Caki2 (cell line): ENCODE measurements around the gene PAX6. TPM values are rescaled to one million over a fixed set of nuclear protein-coding genes. Genes with fewer than 3 reads are reported as not detected.

Source experiments
- DNase-seq: peaks from one replicate; pipeline ENCODE4 v3.0.0-alpha.2; 2015; ENCODE audit warnings: low read depth
- in situ Hi-C: cut with HindIII; loops from 2 replicates; pipeline ENCODE4 v1.10.0; 2016; ENCODE audit warnings: low sequenced_read_pairs, low pct_unique_long_range_greater_than_20kb, mixed read lengths
- total RNA-seq: library from RNA; depleted of rRNA; stranded (reverse); fragments of >200 nt; shearing (Covaris generic); gene quantifications from 2 replicates; pipeline ENCODE4 v1.2.3, GENCODE V29; 2014; ENCODE audit warnings: low replicate concordance

The PAX6 gene
- total RNA-seq, 1 experiment from 2014 or later = 0.27 TPM

DNA sequence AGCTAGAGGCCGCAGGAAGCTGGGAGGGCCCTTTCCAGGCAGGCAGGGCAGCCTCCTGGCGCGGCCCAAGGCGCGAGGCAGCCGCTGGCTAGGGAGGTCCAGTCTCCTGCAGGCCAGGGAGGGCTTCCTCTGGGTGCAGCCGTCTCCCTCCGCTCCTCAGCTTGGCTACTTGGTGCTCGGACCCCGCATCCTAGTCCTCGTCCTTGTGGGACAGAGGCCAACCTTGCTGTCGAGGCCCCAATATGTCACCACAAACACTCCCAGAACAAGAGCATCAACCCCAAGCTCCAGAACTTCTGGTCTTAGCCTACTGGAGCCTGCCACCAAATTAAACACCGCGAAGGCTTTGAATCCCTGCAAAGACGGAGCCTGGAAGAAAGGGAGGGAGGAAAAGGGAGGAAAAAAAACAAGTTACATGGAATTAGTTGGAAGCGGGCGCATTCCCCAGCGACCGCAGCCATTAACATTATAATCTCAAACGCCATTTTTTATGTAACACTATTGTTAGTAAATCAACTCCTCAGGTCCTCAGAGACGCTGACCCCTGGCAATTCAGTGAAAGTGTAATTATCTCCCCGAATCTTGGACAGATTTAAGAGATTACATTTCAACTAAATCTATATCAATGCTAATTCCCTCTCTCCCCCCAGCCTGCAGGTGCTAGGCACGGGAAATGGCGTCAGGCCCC is 12.7 kb upstream of the PAX6 start:
- in situ Hi-C loops = no loop called here
- DNase-seq = no peak

DNA sequence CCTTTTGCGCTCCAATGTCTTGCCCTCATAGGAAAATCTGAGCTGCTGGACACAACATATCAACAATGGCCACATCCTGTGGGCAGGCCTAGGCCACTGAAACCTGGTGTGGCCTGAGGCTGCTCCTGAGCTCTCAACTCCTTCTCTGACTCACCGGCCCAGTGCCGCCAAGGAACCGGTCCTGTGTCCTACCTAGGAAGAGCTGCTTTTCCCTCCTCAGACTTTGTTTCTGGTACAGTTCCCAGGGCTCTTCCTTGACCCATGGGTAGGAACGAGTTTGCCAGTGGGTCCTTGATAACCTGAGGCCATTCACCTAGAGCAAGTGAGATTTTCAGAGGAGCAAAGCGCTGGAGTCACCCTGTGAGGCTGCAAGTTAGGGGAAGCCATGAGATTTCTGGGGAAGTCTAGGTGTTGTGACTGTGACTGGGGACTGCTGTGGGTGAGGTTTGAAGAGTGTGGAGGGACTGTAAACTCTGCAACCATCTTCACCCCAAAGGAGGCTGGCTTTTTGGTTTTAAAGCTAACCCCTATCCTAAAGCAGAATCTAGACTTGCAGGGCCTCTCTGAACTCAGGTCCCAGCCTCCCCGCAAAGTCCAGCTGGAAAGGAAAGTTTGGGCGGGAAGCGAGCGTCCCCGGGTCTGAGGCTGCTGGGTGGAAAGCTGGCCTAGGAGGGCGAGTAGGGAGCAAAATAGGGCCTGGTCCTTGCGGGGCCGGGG is 12.0 kb upstream of the PAX6 start:
- in situ Hi-C loops = no loop called here
- DNase-seq = no peak

DNA sequence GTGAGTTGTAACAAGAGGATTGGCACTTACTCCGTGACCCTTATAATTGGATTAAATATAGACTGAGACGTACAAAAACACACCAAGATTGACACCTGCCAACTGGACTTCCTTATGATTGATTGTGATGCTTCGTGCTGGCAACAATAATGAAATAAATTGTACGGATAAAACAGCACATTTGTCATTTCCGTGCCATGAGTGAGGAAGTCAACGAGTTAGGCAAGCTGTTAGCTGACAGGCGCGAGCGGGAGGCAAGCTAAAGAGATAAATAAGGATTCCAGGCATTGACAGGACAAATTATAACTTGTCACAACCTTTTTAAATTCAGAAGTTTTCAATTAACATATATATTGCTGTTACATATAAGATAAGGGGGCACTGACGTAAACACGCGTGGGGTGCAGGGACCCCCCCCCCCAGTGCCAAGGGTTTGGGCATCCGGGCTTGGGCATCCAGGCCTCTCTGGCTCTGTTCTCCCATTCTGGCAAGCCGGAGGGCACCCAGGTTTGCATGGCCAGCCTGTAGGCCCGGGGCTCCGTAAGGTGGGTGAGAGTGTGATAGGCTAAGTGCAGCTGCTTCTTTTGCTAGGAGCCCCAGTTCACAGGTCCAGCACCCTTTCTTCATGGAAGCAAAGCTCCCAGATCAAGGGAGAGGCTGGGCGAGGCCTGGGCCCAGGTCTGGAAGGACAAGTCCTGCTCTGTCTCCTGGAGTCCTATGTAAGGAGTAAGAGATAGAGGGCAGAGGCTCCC is 11.2 kb upstream of the PAX6 start:
- DNase-seq = no peak
- in situ Hi-C loops = no loop called here

DNA sequence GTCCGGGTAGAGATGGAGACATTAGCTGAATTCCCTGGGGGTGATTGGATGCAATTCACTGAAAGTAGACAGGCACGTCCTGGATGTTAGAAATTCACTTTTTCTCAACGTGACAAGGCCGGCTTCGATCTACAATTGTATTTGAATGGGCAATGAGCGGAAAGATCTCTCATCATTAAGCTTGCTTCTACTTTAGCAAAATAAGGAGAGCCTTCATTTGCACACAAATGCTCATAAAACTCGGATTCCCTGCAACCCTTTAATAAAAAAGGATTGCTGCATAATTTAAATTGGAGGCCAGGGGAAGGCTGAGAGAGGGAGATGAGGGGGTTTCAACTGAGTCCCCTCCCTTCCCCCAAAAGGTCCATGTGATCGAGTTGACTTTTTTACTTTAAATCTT is 10.6 kb upstream of the PAX6 start:
- in situ Hi-C loops = no loop called here

DNA sequence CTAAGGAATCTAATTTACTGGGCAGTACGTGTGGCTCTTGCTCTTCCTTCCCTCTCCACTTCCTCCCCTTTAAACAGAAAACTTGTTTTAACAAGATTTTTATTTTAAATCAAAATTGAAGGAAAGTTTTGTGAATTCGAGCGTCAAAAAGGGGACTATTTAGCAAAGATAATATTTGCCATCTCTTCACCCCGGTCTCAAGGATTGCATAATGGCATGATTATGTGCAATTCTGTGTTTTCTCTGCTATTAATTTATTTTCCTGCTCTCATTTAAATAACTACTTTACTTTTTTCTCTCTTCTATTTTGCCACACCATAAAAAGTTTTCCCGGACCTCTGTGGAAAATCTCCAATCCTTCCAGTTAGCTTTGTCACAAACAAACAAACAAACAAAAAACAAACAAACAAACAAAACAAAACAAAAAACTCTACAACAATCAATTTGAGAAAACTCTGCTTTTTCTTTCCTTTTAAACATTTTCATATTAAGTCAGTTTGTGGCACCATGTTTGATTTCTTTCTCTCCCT is 10.2 kb upstream of the PAX6 start:
- in situ Hi-C loops = no loop called here
- no peak for DNase-seq

More for the DNA sequence above, 10.6 kb upstream of the PAX6 start:
- no peak for DNase-seq

DNA sequence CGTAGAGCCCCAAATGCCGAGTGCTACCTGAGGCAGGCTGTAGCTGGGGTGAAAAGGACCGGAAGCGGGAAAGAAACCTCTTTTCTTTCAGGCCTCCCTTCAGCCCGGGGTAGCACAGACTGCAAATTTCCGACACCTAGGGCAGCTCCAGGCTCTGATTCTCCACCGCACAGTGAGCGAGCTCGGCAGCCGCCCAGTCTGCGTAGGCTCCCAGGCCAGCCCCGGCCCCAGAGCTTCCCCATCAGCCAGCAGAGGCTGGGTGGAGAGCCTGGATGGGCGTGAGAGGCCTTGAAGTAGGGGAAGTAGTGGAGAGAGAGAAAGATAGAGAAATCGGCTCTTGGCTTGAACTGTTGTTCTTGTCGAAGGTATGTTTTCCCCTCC is 9.3 kb upstream of the PAX6 start:
- in situ Hi-C loops = no loop called here

DNA sequence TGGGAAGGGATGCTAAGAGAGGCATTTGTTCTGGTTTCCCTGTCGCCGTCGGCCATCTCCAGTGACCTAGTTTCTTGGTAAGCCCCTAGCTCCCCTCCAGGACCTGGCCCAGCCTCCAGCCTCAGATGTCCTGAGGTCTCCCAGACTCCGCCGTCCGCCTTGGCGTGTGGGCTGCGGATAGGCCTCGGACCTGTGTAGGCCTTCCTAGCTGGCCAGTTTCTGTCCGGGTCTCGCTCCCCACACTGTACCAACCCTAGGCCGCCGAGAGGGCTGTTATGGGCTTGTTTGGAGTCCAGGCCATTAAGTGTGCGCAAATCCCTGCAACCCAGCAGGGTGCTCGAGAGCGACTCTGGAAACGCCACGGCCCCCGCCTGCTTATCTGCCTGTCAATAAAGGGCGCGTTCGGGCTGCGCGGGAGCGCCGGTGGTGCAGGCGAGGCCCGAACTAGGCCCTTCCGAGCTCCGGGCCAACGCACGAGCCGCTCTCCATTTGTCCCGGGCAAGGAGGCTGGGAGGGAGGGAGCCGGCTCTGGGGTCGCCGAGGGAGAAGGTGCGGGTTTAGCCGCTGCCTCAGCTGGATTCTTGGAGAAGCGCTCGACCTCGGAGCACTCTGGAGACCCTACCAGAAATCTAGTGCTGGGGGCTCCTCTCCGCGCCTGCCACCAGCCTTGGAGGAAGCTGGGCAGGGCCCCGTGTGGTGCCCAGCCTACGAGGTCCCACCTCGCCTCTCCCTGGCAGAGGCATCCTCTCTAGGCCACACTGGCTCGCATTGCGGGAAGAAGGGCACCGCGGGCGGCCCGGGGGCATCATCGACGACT is 8.7 kb upstream of the PAX6 start:
- in situ Hi-C loops = no loop called here
- no peak for DNase-seq

More for the DNA sequence above, 9.3 kb upstream of the PAX6 start:
- no peak for DNase-seq

DNA sequence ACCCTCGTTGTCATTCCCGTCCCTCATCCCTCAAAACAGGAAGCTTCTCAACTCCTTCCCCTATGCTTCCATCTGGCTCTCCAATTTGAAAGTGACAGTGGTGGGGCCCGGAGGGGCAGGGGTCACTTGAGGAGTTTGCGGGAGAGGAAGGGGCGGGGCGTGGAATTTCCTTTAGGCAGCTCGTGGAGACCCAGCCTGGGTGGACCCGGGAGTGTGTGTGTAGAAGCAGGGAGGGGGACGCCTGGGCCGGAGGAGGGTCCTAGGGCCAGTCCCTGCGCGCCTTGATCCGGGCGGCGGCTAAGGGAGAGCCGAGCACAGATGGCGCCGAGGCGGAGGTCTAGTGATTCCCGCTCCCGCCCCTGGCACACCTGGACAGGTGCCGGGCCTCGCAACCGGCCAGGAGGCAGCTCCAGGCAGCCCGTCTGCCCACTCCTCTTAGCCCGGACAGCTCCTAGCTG is 7.8 kb upstream of the PAX6 start:
- in situ Hi-C loops = no loop called here
- DNase-seq = no peak

DNA sequence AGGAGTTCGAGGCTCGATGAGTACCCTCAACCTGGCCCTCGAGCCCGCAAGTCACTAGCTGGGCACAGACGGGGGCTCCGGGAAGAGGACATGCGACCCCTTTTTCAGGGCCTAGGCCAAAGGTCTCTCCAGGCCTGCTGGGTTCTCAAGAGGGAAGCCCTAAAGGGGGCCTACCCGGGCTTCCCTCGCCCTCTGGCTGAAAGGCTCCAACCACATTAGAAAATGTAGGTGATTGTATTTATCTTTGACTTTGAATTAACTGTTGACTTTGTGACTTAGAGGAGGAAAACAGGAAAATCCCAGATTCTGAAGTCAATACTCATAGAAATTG is 7.3 kb upstream of the PAX6 start:
- DNase-seq = no peak
- in situ Hi-C loops = no loop called here

DNA sequence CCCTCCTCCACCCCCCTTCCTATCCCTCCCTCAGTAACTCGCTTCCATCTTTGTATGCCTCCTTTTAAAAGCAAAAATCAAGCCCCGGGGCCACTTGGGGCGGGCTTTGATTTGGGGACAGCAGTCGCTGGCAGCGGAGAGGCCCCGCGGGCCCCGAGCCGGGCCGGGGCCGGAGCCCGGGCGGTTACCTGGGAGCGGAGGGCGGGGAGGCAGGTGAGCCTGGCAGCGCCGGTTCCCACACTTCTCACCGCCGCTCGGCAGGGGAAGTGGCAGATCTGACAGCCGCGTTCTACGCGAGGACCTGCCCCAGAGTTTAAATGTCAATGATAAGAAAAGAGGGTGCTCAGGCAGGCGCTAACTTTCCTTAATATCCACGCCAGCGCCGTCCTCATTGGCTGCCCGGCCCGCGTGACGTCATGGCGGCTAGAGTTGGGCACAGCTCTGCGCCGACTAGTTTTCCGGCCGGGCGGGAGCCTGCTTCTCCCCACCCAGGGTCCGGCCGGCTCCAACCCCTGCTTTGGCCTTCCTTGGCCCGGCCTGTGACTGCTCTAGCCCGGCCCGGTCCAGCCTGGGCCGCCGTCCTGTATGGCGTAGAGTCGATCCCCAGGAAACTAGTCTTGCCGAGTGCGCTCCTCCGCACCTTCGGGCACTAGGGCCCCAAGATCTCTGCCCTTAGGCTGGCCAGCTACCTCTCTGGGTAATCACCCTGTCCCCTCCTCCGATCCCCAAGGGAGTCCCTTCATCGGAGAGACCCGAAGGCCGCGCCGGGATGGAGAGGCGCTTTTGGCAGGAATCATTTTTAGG is 6.7 kb upstream of the PAX6 start:
- in situ Hi-C loops = no loop called here
- no peak for DNase-seq

DNA sequence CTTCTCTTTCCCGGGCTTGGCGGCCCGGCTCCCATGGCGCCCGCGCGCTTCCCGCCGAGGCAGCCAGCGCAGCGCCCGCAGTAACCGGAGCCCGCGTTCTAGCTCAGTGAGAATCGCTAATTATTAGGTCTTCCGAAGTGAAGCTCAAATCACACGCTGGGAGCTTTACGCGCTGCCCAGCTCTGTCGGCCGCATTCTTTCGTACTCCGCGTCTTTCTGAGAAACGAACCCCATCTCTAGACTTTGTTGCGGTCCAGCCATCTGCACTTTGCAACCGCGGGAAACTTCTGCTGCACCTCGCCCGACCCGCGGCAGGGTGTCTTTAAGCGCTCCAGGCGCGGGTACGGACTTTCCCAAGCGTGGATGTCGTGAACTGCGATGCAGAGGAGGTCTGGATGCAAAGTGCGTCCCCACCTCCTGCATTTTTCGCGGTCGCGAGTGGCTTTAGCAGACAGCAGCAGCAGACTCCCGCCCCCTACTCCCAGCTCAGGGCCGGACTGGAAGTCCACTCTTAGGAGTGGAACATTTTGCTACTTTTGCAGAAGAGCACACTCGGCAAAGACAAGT is 6.0 kb upstream of the PAX6 start:
- in situ Hi-C loops = no loop called here
- no peak for DNase-seq

DNA sequence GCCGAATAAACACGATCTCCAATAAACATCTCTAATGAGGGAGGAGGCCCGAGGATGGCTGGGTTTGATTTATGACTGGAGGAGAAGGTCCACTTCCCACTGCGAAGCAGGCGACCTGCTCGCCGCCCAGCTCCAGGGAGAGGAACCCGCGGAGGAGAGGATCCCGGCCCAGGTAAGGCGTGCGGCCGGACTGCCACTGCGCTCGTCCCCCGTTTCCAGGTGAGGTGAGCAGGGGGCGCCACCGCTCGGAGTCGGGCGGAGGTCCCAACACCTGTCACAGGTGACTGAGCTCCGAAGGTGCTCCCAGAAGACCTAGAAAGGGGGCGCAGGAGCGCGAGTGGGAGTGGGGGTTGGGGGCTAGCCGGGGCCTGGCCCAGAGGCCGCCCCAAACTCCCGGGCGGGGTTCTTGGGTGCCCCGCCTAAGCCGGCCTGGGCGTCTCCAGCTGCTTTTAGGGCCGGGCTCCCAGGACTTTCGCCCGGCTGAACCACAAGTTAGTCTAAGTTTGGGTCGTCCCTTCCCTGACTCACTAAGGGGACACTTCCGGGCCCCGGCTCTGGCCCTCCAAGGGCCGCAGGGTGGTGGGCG is 5.4 kb upstream of the PAX6 start:
- in situ Hi-C loops = no loop called here

DNA sequence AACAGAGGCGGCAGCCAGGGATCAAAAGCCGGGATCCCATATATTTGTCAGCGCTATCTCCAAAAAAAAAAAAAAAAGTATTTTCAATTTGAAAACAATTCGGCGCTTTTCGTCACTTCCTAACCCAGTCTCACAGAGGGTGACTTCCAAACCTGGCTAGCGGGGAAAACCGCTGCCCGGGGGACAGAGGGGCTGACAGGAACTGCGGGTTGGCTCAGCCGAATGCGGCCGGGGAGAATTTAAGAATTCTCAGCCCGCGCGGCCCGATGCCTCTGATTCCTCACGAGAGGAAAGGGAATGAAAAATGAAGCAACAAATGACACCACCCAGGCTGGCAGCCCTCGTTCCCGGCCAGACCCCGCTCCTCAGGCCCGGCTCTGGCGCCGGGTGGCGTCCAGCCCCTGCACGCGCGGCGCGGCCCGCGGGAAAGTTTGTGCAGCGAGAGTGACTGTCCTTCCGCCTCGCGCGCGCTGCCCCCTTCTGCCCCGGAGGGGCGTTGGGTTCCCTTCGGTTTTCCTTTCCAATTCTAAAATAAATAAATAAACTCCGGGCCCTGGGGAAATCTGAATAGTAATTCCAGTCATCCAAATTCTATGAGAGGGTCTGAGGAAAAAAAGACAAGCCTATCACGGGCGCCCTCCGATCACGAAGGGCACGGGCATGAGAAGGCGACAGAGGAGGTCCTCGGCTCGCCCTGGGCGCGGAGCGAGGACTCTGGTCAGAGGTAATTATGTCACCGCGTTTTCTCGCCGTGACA is 4.8 kb upstream of the PAX6 start:
- no peak for DNase-seq
- in situ Hi-C loops = no loop called here

More for the DNA sequence above, 5.4 kb upstream of the PAX6 start:
- no peak for DNase-seq

DNA sequence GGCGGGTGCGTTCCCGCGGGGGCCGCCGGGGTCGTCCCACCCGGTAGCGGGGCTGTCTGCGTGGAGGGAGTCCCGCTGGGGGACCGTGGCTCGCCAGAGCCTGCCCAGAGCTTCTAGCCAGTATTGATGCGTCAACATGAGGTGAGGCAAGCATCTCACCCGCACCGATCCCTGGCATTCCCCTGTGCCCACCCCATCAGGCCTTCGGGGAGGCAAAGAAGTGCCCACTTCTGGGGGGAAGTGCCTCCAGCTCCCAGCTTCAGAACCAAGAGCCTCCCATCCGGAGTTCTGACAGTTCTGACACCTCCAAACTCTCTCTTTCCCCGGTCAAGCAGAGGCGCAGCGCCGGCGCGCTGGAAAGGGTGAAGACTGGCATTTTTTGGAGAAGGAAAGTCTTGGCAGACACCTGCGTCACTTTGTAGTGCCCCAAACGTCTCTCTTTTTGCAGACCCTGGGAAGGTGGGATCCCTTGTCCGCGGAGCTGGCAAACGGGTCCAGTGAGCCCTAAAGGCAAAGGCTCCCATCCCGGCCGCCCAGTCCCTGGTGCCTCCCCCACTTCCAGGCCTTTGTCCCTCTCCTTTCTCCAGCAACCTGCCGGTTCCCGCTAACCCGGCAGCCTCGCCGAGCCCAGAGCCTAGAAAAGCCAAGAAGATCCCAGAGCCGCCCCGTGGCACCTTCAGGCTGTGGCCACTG is 3.2 kb upstream of the PAX6 start:
- DNase-seq = no peak
- in situ Hi-C loops = no loop called here

DNA sequence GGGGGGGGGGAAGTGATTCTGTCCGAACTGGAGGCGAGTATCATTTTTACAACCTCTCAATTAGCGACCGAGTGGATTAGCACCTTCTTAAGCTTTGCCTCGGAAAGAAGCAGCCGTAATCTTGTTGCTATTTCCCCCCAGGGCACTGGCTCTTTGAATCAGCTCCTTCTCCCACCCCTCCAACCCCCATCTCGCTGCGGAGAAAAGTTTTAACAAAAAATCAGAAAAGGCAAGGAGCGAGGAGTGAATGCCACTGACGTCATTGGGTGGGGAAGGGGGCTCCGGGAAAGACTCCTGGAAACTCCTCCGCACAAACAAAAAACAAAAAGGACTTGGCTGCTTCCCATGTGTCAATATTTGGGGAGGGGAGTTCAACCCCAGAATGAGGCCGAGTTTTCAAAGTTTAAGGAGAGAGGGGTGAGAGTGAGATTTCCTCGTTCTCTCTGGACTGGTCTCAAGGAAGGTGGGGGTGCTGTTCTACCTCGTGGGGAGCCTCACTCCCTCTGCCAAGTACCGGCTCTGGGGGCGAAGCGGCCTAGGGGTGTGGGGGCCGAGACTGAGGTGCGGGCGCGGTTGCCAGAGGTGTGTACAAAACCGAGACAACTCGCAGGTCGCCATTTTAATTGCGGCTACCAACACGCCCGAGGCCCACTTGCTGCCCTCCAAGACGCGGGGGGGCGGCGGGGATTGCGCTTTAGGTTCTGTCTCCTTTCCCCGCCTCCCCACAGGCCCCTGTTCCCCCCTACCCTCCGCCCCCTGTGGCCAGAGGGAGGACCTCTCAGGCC is 2.5 kb upstream of the PAX6 start:
- in situ Hi-C loops = no loop called here

More for the DNA sequence above, 2.5 kb upstream of the PAX6 start:
- DNase-seq = no peak
